RPMI7951 (cell line): ENCODE data around the gene MOB3B. TPM values are rescaled to one million over a fixed set of nuclear protein-coding genes. Genes with fewer than 3 reads are reported as not detected.
A peak's percentile ranks its signal among the peaks of the same experiment; 100 is the strongest.

Experiments
- DNase-seq: peaks from one replicate; pipeline ENCODE4 v3.0.0-alpha.2; 2012; ENCODE audit warnings: low read depth
- total RNA-seq: library from RNA; depleted of rRNA; stranded (reverse); fragments of >200 nt; shearing (Covaris generic); gene quantifications from 2 replicates; pipeline ENCODE4 v1.2.3, GENCODE V29; 2014

MOB3B gene
- total RNA-seq, 1 experiment from 2014 or later = not detected

DNA sequence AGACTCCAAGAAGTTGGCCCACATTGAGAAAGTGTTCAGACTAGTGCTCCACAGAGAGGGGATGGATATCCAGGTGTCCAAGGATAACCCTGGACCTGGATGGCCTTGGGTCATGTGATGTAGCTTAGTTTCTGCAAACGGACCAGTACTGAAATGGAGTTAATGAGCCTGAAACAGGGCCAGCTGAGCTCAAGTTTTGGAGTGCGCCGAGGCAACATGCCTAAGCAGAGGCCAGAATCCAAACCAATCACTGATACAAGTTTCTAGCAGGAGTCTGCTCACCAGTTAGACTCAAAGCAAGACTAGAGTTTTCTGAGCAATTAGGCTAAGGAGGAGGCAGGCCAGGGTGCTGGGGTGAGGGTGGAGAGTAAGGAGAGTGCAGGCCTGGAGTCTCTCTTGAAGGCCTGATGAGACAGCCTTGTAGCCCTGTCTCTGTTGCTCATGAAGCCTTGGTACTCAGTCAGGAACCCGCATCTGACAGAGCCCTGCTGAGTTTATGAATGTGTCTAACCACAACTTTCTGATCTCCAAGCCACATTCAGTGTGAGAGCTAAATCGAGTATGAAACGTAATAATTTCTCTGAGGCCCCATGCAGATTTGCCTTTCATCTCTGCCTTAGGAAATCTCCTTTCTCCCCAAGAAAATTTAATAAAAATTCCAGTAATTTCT is 163.8 kb downstream of the MOB3B start:
- DNase-seq = no peak

DNA sequence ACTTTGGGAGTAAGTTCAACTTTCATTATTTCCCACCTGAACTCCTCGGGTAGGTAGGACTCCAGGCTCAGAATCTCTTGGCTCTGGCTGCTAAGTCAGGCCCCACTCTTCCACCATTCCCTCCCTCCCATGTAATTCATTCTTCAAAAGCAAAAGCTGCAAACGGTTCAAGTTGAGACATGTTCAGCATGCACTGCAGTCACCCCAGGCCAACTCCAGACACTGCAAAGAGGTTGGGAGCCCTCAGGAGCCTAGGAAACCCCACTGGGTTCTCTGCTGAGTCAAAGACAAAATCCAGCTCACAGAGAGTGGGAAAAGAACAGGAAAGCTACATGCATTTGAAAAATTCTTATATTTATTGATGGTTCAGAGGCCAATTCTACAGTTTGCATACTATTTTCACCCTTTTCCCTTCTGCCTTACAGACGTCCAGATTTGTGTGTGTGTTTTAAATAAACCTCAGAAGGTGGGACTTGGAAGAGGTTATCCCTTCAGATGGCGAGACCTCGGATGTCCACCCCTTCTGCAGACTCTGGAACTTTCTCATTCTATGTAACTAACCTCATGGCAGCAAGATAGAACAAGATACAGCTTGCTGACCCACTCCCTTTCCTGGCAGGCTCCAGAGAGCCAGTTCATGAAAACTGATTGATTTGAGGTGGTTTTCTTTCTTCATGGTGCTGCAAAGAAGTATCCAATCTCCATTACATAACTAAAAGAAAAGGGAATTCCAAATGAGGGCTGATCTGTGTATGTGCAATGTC is 167.0 kb downstream of the MOB3B start:
- no peak for DNase-seq

DNA sequence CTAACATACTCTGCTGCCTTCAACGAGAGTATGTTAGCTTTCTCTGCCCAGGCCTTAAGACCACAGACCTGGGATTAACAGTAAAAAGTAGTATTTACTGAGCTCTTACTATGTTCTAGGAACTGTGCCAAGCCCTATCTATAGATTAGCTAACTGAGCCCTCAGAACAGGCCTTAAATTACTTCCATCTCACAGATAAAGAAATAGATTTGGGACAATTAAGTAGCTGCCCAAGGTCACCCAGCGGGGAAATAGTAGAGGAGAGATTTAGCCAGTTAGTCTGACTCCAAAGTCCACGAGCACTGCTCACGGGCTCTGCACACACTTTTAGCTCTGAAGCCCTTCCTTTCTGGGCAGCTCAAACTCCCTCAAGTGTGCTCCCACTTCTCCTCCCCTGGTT is 168.1 kb downstream of the MOB3B start:
- no peak for DNase-seq

DNA sequence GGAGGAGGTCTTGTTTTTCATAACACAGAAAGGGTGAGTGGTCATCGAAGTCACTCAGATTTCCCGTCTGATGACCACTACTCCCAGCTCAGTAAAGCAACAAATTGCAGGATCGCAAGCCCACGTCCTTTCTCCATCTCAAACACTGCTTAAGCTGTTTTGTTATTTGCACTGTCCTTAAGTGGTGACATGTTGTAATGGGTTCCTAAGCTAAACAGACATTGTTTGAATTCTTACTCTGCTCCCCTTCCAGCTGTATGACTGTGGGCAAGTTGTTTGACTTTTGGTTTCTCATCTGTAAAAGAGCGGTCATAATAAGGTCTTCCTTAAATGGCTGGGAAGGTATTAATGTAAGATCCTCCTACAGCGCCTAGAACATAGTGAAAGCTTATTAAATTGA is 169.9 kb downstream of the MOB3B start:
- DNase-seq = no peak

DNA sequence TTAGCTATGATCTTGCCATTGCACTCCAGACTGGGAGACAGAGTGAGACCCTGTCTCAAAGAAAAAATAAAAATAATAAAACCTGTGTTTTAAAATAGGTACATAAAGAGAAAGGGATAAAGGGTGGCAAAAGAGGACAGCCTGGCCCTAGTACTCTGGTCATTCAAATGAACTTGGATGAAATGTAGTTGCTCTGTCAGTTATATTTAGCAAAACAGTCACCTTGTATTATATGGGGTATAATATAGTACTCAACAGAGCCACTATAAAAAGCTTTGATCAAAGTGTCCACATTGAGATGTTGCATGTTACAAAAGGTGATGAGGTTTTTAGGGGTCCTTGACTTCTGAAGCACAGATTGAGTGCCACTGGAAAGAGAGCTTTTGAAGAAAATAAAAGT is 171.6 kb downstream of the MOB3B start:
- DNase-seq = no peak

DNA sequence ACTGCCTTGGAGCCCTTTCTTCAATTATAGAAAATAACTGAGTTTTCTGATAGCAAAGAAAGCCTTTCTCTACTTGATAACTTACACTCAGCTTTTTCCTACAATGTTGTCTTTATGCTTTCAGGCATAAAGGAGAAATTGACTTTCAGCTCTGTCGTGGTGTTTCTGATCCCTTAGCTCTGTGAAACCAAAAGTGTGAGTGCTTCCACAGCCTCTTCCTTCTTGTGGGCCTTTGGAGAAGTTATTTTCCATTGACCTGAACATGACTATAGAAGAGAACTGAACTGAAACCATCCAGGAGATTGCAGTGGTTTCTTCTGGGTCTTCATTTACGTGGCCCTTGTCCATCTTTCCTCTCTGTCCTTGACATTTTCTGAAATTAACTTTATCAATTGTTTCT is 173.2 kb downstream of the MOB3B start:
- DNase-seq = no peak

DNA sequence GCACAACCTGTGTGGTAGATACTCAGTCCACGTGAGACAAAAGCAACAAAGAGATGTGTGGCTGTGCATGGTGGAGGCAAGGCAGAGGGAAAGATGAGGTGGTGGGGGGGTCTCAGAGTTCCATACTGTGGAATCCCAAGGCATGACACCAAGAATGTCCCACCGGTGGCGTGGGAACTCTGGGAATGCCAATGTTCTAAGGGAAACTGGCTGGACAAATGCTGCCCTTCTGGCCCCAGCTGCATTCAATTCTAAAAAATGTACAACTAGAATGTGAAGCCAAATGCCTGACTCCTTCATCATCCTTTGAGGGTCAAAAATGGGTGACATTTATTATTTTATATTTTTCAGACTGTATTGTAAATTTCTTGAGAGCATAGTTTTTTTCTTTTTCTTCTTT is 174.4 kb downstream of the MOB3B start:
- no peak for DNase-seq

DNA sequence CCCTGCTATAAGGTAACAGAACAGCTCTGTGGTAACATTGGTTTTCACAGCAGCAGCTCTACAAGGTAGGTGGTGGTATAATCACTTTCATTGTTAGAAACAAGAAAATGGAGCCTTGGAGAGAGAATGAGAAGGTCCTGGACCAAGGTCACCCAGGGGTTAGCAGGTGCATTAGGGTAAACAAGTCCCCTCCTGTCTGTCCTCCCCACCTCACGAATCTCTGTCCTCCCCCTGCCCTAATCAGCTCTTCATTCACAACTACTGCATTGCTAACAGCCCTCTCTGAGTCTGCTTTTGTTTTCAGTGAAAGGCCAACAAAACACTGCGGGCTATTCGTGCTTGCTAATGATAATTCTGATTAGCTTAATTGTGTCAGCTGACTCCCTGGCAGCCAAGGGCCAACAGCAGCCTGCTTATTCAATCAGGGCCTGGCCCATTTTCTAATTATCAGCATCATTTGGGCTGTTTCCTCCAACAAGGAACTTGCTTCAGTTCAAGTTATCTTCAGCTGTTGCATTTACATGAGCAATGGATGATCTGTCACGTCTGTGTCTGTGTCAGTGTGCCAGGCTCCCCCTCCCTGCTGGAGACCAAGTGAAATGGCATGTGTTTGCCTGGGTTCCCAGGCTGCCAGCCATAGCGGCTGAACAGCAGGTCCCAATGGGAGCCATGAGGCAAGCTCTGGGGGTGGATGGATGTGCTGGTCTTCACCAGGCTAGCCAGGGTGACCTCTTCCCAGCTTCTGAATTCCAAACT is 176.0 kb downstream of the MOB3B start:
- DNase-seq = no peak

DNA sequence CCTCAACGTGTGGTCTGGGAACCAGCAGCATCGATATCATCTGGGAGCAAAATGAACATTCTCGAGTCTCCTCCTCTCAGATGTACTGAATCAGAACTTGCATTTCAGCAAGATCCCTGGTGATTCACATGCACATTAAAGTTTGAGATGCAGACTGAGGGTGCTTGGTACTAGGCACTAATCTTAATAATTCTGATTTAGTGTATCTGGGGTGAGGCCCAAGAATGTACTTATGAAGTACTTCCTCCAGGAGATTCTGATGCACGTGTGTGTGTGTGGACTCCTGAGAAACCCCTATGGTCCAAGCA is 176.5 kb downstream of the MOB3B start:
- no peak for DNase-seq

DNA sequence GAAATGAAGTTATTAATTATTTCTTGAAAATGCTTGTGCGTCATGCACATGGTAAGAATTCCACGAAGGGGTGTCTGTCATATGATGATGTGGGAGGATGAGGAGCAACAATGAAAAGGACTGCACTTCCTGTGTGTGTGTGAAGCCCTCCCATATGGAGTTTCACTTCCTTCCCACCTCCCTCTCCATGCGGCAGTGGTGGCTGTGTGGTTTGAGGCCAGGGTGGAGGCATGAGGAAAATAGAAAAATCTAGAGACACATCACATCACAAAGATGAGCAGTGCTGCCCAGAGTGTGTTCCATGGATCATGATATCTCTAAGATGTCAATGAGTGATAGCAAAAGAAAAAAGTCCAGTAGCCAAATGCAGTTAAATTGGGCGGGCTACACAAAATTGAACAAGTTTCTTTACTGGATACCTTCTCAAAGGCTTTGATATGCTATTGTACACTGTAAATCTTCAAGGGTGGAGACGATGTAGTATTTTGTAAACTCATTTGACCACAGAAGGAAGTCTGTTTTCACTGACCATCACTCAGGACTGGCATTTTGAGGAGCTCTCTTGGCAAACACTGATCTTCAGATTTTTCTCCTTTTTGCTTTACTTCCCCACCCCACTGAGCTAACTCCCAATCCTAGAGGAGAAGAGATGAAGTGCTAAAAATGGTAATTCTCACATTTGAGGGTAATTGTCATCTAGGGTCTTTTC is 177.0 kb downstream of the MOB3B start:
- DNase-seq = no peak

DNA sequence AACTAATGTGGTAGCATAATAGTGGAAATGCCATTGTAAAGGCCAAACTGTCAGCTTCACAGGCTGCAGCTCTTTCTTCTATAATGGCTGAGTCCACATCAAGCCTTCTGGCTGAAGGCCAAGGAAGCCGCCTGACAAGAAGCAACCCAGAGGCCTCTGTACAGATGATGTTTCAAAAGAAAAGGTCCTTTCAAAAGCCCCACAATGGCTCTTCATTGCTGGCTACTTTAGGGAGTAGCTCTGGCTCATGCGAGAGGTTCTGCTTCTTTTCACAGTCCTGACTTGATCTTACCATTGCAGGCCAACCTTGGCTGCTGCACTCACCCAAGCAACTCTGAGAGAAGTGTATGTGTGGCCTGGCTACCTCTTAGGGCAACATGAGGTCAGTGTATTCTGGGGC is 178.2 kb downstream of the MOB3B start:
- DNase-seq = peak; percentile 7

DNA sequence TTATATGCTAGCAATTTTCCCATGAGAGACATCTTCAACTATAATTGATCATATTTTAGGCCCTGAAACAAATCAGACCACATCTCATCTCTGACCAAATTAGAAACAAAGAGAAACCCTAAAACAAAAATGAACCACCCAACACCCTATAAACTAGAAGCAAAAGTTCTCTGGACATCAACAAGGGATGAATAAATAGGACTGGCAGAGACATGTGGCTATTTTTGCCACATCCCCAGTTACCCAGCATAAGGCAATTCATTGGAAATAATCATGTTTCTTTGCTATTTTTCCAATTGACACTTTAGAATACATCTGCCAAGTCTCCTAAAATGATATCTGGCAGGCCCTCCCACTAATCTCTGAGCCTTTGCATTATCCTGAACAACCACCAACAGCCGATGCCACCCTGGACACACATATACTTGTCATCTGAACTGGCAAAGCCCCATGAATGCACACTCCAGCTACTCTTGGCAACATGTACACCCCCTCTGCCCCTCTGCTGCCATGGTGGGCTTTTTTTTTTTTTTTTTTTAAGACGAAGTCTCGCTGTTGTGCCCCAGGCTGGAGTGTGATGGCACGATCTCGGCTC is 179.1 kb downstream of the MOB3B start:
- DNase-seq = no peak

DNA sequence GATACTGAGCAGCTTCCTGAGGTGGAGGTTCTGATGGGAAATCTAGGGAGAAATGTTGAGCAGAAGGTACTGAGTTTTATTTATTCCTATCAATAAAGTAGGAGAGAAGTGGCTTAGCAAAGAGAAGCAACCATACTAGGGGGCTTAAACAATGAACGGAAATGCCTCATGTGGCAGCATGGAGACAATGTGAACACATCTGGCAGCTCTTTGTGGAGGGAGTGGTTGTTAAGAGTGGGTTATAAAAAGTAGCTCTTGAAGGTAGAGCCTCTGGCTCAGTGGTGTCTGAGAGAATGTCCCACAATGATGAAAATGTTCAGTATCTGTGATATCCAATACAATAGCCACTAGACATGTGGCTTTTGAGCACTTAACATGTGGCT is 179.9 kb downstream of the MOB3B start:
- DNase-seq = no peak

DNA sequence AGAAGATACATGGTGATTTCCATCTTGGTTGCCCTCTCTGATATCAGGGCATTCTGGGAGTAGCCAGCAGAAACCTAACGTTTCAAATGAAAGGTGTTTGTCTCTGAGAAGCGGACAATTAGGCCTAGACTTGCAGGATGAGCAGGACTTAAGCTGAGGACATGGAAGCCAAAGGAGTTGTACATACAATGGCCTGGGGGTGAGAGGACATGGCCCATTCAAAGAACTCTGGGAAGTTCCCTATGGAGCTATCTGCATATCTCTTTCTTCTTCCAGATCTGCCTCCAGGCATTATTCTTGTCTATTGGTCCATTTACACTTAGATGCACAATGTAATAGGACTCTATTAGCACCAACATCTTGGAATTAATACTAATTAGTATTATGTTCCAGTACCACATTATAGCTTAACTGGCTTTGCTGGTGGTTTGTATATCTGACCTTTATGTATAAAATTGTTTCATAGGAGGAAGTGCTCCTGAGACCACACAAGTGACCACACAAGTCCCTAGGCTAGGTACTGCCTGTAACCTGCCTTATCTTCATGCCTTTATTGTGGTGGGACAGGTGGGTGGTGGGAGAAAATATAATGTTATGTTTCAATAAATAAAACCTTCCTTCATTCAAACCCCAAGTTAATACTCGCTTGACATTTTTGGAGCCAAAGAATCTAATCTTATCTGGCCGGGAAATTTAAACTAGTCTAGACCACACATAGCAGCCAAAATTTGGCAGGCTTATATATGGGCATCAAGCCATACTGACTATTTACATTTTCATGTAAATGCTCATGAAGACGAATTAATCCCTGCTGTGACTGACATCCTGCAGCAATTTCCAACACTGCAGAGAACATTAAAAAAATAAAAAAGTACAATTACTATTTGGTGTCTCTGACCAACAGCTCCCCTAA is 180.6 kb downstream of the MOB3B start:
- no peak for DNase-seq

DNA sequence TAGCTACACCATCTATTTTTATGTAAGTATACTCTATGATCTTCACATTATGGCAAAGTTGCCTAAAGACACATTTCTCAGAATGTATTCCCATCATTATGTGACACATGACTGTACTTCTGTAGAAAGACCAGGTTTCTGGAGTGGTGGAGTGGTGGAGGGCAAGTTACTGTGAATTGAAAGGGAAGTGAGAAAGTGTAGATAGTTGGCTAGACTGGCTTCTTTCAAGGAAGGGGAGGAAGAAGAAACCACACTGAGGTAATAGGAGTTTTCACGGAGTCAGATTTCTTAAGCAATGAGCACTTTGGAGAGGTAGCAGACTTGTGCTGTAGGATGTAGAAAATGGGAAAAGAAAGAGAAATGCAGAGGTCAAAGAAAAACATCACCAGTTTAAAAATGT is 181.7 kb downstream of the MOB3B start:
- no peak for DNase-seq

DNA sequence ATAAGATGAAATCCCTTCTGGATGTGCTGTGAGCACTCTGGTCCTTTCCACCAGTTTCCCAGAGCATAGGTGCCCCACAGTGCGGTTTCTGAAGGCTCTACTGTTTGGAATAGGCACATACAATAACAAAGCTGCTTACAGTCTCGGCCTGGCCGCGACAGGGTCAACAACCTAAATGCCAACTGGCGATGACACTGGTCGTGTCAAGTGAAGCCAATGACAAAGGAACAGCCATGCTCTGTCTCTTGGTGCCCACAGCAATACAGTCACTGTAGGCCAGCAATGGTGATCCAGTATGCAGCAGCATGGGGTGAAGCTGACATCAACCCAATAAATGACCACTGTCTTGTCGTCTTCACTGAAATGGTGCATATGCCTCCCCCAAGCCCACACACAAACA is 184.8 kb downstream of the MOB3B start:
- no peak for DNase-seq

DNA sequence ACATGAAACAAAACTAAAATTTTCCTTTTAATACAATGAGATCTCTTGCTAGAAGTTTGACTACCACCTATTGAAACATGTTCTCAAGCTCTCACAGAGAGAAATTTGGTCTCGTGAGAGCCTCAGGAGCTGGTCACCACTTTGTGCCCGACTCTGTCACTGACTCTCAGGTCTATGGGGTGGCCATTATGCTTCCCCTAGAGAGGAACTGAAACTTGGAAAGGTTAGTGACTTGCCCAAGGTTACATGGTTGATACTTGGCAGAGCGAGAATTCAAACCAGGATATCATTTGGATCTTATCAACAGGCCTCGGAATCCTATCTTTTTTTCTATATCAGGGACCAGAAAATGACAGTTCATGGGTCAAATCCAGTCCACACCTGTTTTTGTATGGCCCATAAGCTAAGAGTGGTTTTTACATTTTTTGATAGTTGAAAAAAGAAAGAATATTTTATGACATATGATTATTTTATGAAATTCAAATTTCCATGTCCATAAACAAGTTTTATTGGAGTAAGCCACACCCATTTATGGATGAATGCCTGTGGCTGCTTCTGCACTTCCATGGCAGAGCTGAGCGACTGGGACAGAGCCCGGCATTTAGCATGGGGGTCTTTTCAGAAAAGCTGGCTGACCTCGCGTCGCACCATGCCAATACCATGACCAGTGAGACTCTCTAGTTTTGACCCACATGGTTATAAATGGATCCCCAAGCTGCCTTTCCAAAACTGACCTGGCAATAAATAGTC is 187.9 kb downstream of the MOB3B start:
- DNase-seq = no peak

DNA sequence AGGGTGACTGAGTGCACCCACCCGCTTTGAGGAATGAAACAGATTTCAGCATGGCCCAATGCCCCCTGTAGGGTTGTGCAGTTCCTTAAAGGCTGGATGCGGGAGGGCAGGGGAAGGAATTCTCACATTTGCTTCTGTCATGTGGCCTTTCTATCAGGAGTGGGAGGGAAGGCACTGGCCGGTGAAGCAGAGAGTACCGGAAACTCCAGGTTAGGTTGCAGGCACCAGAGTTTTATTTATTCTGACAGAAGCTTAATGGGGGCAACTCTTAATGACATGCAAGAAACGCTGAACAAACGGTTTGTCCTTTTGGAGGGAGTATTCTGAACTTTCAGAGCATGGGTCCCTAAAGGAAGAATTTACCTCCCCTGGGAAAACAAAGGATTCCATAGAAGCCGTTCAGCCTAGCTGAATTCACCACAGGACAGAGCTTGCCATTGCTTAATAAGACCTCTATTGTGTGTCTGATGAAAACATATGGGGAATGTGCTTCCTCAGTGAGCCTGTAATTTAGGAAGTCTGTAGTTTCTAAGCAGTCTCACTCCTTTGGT is 188.6 kb downstream of the MOB3B start:
- DNase-seq = peak; percentile 12

DNA sequence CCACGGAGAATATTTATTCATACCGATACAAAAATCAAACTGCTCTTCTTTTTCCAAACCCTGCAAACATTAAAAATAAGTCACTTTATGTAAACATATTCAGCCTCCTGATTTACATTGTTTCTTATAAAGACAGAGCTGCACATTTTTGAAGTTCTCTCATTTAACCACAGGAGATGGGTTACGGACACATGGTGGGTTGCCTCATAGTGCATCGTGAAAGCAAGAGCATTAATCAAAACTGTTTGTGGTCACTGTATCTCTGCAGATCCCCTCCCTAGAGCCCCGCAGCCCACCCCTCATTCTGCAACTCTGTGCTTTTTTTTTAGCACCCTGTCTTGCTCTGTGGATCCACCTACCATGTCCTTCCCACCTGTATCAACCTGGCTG is 189.3 kb downstream of the MOB3B start:
- no peak for DNase-seq
